NCI-H1694 treated with DMSO at 0.1 percent for 48 hours (cell line): Measurements from ENCODE around the gene VASN.

Source experiments
- DNase-seq: peaks from one replicate; lab custom pipeline; 2025; lab: John Stamatoyannopoulos, UW

The VASN gene

DNA sequence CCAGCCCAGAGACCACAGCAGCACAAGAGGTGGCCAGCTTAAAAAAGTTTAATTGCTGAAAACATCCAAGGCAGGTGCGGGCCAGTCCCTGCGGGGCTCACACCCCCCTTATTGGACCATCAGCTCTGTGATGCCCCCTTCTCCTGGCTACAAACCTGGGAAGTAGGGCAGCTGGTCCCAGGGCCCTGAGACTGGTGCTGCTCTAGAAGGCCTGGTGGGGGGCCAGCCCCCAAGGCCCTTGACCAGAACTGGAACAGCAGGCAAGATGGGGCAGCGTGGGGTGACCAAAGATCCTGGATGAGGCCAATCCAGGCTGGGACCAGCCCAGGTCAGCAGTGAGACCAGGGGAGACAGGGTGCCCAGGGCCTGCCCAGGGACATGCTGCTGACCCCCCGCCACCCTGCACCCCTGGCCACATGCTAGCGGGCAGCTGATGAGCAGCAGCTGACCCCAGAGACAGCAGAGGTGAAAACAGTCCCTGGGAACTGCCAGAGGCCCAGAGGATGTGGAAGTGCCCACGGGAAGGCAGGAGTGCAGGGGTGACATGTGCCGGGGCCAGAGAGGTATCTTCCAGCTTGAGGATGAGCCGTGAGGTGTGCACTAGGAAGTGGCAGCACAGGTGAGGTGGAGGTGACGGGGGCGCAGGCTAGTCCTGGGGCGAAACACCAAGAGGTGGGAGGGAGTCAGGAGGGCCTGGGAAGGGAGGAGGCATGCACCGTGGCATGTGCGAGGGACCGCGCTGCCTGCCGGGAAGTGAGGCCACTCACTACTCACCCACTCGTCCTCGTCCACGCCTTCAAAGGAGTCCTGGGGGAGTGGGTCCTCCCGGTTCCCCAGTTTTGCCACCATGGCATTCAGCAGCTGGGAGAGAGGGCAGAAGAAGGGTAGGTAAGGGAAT lies 16.9 kb upstream of the VASN start:
- no peak for DNase-seq

DNA sequence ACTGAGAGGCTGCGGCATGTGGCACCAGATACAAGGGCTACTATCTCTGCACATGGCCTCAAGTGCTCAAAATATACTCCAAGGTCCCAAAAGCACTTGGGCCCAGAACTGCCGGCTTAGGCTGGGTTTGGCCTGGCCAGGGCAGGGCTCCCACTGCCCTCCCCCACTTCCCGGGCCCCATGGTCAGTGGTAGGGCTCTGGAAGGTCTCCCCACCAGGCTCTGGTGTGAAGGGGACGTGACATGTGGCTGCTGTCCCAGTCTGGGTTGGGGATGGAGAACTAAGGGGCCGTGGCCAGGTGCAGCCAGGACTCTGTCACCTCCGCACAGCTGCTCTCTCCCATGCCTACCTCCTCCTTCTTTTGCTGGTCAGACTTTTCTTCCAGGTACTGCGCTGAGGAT lies 14.8 kb upstream of the VASN start:
- no peak for DNase-seq

DNA sequence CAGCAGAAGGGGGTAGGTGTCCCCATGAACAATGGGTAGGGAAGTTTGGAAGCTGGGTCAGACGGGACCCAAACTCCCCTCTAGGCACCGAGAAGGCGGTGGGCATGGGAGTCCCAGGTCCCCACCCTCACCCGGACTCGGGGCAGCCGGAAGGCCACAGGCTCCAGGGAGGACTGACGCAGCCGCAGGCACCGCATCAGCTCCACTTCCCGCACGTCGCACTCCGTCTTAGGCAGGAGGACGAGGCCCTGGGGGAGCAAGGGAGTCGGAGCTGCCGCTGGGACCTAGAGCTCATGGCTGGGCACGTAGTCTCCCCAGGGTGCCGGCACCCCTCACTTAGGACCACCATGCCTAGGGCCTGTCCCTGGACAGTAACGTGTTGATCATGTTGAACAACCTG lies 13.4 kb upstream of the VASN start:
- DNase-seq: no peak

DNA sequence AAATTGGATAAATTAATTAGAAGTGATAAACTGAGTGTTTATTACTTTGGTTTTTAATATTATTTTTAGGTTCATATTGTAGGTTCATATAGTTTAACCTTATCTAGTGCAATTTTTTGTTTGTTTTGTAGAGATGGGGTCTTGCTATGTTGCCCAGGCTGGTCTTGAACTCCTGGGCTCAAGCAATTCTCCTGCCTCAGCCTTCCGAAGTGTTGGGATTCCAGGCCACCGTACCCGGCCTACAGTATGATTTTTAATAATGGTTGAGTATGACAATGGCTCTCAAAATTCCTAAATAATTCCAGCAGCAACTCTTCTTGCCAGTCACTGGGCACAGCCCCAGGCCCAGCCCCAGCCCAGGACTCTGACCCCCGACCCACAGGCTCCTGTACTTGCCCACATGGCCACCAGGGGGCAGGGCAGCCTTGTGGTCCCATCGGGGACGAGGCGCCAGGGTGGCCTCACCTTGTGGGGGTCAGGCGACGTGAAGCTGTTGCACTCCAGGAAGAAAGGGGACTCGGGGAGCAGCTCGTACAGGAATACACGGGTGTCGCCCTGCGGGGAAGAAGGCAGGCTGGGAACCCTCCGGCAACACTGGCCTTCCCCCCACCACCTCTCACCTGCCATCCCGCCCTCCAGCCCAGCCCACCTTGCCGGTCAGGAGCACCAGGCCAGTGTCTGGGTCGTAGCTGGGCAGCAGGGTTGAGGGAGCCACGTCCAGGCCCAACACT lies 12.7 kb upstream of the VASN start:
- no peak for DNase-seq

DNA sequence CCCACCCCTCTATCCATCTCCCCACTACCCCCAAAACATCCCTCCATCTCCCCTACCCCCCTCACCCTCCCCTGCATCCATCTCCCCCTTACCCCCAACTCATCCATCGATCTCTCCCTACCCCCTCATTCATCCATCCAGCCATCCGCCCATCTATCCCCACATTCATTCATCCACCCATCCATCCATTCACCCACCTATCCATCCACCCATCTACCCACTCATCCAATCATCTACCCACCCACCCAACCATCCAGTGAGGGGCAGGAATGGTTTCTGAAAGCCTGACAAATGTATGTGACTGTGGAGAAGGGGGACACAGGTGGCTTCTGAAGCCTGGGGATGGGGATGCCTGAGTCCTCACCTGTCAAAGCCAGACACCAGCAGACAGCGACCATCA lies 11.7 kb upstream of the VASN start:
- no peak for DNase-seq

DNA sequence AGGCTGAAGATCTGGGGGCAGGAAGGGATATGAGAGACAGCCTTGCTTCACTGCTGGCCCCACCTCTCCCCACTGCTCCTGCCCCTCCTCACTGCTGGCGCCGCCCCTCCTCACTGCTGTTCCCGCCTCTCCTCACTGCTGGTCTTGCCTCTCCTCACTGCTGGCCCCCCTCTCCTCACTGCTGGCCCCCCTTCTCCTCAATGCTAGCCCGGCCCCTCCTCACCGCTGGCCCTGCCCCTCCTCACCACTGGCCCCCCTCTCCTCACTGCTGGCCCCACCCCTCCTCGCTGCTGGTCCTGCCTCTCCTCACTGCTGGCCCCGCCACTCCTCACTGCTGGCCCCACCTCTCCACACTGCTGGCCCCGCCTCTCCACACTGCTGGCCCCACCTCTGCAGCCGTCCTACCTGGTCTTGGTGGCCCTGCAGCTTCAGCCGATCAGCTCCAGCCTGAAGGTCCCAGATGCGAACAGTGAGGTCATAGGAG lies 11.1 kb upstream of the VASN start:
- no peak for DNase-seq

DNA sequence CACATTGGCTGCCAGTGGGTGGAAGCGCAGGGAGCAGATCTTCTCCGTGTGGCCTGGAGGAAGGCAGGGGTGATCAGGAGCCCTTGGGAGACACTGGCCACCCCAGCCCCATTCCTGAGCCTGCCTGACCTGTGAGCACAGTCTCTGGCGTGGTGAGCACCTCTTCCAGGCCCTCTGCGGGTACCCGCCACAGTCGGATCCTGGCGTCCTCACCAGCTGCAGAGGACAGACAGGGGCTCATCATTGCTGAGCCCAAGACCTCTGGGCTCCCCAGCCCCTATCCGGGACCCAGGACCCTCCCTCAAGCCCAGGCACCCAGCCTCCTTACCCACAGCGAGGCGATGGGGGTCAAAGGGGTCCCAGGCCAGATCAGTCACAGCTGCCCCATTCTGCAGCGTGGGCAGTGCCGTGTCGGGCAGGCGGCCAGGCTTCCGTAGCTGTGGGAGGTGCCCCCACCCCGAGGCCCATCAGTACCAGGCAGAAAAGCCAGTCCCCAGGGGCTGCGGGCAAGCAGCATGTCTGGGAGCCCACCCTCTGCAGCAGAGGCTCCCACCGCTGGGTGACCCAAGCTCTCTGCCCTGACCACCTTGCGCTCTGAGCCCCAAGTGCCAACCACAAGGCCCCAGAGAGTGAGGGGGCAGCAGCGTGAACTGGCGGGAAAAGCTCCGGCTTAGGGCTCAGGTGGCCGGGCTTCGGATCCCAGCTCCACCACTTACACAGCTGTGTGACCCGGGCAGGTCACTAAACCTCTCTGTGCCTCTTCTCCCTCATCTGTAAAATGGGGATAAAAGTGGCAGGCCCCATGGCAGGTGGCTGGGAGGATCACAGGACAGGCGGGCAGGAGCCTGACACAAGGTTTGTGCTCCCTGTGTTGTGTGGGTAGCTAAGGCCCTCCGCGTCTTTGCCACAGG lies 10.4 kb upstream of the VASN start:
- no peak for DNase-seq

DNA sequence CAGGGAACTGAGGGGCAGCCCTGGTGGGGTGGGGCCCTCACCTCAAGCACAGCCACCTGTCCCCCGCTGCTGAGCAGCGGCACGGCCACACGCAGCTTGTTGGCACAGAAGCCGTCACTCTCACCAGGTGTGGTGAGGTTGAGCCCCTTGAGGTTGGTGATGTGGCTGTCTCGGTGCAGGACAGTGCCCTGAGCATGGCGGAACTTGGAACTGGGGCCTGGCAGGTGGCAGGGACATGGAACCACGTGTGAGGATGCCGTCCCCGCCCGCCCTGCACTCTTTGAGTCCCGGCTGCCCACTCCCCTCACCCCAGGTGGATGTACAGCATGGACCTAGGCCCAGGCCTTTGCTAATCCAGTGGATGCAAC lies 9.7 kb upstream of the VASN start:
- DNase-seq: no peak

DNA sequence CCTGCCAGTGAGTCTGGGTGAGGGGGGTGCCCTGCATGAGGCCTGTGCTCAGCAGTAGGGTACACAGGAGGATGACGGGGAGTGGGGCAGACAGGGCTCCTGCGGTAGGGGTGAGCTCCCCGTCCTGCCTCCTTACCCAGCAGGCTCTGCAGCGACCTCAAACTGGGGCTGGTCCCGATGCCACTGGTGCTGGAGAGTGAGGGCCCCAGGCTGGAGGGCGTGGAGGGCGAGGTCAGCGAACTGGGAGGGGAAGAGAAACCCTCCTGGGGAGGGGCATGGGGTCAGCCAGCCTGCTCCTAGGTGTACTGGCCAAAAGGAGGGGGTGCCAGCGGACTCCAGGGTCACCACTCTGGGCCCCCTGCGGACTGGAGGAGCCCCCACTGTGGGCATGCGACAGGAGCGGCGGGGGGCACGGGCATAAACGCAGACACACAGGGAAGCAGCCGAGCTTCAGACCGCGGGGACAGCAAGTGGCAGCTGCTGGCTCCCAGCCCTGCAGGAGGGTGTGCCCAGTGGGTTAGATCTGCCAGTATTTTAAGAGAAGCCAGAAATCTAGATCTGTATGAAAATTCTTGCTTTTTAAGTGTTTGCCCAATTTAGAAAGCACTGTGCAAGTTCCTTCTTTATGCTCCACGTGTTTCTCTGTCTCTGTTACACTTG lies 9.0 kb upstream of the VASN start:
- DNase-seq: no peak

DNA sequence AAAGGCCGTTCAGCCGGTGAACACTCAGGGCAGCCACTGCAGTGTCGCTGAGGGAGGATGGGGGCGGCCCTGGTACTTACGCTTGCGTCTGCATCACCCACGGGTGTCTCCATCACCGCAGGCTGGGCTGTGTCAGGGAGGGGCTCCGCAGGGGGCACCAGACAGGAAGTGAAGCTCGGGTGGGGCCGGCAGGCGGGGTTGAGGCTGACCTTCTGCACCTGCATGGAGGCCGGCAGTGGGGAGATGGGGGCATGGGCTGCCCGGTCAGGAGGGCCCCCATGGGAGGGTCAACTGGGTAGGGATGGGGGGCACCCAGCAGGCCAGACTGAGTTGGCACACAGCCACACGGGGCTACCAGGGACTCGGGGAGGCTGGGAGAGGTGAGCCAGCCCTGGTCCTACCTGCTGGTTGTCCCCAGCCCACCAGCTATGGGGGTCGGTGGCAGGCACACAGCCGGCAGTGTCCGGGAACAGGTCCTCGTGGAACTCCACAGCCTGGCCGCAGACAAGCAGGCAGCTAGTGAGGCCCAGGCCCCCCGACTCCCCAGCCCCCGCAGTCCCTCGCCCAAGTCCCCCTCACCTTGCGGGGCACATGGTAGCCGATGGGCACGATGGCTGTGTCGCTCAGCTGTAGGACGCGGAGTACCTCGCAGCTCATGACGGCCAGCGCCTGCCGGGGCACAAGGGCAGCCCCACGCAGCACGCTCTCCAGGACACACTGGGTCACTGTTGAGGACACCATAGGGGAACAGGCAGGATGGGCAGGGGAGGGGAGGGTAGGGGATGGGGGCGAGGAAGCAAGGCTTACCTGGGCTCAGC lies 7.2 kb upstream of the VASN start:
- DNase-seq: no peak

DNA sequence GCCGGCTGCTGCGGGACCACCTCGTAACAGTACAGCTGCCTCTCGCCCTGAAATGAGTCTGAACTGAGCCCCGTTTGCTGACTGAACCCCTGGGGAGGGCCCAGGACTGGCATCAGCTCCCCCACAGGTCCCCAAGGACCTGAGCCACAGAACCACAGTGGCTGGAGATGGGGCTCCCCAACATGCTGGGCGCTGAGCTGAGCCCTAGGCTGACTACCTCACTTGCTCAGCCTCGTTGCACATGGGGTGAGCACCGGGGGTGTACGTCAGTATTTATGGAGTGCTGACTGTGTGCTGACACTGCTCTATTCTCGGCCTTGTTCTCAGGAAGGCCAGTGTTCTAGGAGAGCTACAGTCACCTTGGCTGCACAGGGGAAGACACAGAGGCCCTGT lies 6.6 kb upstream of the VASN start:
- no peak for DNase-seq

DNA sequence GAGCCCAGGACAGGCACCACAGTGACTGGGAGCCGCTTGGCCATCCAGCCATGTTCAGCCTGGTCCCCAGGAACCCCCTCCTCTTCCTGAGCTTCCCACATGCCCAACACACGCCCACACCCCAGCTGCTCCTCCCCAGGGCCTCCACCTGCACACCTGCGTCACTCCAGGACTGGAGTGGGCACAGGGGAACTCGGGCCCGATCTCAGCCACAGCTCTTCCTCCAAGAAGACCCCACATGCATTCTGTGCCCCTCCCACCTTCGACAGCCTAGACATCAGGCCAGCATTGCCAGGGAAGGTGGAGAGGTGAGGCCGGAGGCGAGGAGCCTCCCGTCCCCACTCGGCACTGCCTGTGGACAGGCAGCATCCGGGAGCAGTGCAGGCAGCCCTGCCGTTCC lies 6.0 kb upstream of the VASN start:
- DNase-seq: no peak

DNA sequence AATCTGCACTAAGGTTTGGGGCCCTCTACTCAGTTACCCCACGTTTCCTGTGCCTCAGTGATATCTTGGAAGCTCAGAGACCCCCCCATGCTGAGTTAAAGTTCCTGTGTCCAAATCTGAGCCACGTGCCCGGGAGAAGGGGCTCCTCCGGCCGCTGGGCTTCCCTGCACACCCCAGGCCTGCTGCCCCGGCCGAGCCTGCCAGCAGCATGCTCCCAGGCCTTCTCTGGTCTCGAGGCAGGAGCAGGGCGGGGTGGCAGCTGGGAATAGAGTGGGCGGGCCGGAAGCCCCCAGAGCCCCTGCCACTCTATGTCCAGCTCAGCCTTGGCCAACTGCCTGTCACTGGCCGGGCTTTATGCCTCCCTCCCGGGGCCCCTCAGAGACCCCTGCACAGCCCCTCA lies 5.6 kb upstream of the VASN start:
- no peak for DNase-seq

DNA sequence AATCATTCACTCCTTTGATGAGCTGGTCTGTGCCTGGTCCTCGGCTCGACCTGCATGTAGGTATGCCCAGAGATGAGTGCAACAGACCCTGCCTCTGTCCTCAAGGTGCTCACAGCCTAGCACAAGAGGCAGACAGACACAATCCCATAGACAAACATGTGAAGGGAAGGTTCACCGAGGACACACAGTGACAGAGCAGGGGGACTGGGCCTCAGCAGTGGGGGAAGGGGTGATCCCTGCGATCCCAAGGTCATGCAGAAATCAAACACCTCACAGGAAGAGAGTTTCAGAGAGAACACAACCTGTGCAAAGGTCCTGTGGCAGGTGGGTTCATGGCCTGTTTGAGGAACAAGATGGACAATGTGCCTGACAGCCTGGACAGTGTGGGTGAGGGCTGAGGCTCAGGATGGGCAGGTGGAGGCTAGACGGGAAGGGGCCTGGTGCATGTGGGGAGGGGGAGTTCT lies 4.2 kb upstream of the VASN start:
- DNase-seq: no peak

DNA sequence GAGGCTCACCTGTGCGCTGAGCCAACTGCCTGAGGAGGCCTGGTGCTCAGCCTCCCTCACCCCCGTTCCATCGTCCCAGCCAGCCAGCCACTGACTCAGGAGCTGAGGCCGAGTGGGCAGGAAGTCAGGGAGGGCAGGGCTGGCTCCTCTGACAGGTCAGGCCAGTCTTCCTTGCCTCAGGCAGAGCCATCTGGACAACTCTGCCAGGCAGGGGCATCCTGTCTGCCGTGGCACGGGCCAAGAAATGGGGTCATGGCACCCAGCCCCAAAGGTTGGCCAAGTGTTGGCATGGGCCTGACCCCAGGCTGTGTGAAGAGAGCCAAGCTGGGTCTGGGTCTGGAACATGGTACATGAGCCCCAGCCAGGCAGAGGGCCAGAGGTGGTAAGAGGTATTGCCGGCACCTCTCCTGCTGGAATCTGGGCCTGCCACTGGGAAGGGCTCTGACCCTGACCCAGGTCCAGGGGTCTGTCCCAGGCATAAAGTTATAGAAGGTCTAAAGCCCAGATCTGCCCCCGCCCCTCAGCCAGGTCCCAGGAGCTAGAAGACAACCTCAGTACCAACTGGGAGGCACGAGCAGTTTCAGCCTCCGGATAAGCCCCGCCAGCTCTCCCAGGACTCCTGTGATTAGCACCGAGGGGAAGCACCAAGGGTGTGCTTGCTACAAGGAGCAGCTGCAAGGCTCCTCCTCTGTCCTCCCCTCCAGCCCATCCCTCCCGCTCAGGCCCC lies 2.5 kb upstream of the VASN start:
- no peak for DNase-seq

DNA sequence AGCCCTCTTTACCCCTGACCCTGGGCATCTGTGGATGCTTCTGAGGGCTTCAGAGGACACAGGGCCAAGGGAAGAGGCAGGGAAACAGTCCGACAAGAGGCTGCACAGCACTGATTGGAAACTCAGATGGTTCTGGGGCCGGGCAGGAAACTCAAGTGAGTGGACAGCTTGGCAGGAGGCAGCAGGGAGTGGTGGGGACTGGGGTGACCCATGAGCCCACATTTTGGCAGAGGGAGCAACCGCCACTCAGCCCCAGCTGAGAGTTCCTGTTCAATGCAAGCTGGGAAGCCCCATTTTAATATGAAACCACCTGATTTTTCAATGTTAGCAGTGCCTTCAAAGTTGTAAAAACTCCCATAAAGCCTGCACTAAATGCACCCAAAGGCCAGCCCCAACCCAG lies 1.5 kb upstream of the VASN start:
- no peak for DNase-seq

DNA sequence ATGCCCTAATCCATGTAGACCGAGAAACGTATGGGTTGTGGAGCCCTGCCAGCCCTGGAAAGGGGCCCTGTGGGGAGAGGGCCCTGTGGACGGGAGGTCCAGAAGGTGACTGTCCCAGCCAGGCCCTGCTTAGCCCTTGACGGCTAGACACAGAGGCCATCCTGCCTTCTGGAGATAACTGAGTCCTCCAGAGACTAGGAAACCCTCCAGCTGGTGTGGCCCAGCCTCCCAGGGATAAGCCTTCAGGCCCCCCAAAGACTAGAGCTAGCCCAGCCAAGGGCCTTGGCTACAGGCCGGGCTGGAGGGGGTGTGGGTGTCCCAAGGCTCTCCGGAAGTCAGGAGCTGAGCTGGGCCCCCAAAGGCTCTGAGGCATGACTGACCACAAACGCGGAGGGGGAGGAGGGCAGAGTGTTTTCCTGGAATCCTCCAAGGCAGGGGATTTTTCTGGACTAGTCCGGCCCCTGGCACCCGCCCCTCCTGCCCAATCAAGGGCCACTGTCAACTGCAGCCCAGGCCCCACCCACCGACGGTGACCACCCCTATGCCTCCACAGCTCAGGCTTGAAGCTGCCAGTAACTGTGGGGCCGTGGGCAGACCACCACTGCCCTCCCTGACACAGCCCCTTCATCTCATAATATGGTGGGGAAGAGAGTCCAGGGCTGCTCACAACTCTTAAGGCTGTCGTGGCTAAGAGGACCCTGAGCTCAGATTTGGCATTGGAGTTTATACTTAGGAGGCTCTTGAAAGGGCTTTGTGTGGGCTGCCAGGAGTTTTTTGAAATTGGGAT lies 885 bp upstream of the VASN start:
- DNase-seq: no peak

DNA sequence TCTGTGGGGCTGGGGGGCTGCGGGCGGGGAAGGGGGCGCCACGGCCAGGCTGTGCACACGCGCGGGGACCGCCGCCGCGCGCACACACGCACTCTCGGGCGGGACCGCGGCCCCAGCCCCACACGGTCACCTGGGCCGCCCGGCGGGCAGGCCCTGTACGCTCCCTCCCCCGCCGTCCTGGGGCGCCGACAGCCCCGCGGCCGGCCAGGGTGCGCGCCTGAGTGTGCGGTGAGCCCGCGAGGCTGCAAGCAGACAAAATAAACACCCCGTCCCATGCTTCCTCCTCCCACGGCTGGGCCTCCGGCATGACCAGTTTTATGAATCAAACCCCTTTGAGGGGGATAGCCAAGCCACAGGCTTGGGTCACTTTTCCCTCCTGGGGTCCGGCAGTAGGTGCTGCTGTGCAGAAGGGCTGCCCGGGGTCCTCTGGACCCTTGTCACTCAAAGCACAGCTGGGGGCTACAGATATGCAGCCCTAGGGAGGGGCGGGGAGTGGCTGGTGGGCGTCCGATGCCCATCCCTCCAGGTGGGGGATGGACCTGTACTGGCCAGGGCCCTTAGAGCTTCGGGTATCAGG lies 441 bp downstream of the VASN start:
- no peak for DNase-seq
